T-helper 2 cell treated with Interferon-gamma antibody and Interleukin-4, amounts not matched to agents 100 ng/mL and 5 ng/mL, for 36 hours (primary cell): Measurements from ENCODE around the gene LEKR1. TPM values are rescaled to one million over a fixed set of nuclear protein-coding genes. Genes with fewer than 3 reads are reported as not detected.
"Not testable (repeated sequence)": the region's sequence is repeated elsewhere in the genome, so short reads cannot be mapped to it uniquely, and the experiment has no call there.

ENCODE experiments used
- intact Hi-C: fragments of 100-400 bp; cut with micrococcal nuclease; formaldehyde crosslinking; loops from one replicate; pipeline ENCODE4 v1.15.1; 2023
- total RNA-seq: library from RNA; stranded (reverse); gene quantifications from 2 replicates; pipeline ENCODE4 v1.2.3, GENCODE V29; 2022

Gene LEKR1
- total RNA-seq, 1 donor from 2014 or later = 0.70 TPM

GRCh38 chr3:156803952-156804741 is 22.0 kb upstream of the LEKR1 start:
- intact Hi-C loops = no loop called here

- intact Hi-C loops = no loop called here
Measured at GRCh38 chr3:156806698-156807097, 19.5 kb upstream of the LEKR1 start.

DNA sequence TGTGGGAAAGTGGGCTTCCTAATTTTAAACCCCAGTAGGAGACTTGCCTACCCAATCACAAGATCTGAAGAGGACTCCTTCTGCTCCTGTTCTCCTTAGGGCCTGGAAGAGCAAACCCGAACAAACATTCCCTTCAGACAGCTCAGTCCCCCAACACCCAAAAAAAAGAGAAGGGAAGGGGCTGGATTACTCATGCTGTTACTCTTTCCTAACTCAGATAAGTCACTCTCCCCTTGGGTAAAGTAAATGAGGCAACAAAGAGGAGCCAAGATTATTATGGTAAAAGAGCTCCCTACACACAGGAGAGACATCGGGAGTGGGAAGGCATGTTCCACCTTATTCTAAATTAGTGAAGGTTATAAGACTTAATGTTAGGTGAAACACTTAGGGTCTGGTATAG is 18.1 kb upstream of the LEKR1 start:
- intact Hi-C loops = no loop called here

GRCh38 chr3:156811089-156811862 is 14.9 kb upstream of the LEKR1 start:
- intact Hi-C loops = no loop called here

- intact Hi-C loops = no loop called here
Measured at GRCh38 chr3:156812521-156813335, 13.4 kb upstream of the LEKR1 start.

- intact Hi-C loops = no loop called here
Measured at GRCh38 chr3:156814295-156814694, 11.9 kb upstream of the LEKR1 start.

DNA sequence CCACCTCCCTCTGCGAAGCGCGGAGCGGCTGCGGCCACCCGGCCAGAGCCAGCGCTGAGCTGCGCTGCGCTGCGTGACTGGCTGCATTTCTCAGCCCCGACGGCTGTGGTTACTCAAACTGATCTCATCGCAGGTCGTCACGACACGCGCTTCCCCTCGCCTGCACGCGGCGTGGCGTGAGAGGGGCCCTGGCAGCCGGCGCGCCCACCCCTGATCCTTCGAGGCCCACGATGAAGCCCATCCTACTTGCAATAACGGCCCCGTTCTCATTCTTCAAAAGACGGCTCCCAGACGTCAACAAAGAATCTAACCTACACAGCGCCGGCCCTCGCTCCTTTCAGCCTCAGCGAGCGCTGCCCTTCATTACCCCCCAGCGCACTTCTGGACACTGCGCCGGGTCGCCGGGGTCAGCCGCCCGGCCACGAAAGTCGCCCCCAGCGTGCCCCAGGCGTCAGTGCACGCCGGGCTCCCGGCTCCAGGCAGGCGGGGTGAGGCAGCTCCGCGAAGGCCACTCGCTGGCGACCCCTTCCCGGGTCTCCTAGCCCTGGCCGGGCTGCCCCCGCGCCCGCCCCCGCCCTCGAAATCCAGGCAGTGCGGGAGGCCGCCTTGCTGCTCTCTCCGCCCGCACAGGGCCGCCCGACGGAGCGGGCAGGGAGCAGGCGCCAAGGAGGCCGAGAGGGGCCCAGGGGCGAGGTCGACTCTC is 9.9 kb upstream of the LEKR1 start:
- intact Hi-C loops = loop anchor here (2.0 to 5.0 kb wide), 4 partner anchors 23 to 944 kb away; partner anchors contain the start of gene GMPS

DNA sequence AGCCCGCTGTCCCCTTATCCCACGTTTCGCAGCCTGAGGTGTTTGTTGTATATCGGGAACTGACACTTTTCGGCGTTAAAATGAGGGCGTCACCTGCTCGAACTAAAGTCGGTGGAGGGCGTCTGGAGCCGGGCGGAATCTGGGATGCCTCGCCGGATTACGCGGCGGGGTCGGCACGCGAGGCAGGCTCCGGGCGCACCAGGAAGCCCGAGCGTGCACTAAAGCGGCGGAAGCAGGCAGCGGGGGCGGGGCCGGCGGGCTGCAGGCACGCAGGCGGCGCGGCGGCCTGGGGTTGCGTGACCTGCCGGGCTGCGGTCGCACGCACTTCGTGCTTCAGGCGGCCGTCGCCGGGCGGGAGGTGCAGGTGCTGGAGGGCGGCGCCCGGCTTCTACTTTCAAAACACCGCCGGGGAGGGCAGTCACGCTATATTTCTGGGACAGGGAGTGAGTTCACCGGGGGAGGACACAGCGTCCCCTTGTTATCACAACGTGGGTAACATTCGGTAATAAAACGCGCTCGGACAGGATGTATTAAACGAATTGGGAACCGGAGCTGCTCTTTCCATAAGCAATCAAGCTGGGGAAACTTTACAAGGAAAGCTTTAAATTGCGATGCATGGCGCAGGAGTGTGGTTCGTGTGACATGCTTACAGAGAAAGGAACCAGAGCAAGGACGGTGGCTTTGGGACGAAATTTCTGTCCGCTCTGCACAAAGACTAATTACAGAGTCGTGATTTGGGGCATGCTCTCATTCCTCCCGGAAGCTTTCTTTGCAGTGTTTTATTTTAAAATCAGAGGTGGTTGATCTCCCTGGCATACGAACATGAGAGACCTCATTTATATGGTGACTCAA is 9.1 kb upstream of the LEKR1 start:
- intact Hi-C loops = loop anchor here (1.0 to 5.0 kb wide), 11 partner anchors 9 to 945 kb away; partner anchors contain the start of genes GMPS, LEKR1, SSR3 and TIPARP

DNA sequence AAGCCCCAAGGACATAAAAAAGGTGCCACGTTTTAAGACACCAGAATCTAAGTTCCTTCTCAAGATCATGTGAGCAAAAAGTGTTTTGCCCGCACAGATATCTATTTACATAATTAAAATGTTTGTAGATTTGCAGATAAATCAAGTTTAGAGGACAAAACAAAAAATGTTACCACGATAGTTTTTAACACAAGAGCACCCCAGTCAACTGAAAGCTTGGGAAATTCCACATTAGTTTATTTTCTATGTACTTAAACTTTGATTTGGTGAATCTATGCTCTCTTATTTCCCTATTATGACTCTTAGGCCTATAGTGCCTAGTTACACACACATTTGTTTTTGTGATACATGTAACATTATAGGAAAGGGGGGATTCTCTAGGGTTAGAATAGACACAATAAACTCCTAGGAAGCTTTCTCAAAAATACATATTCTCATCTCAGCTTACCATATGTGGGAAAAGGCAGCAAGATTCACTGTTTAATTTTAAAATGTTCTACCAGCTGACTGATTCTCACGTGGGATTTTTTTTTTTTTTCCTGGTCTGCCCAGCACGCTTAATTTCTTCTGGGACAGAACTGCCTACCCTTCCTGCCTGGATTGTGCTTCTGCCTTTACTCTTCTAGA is 8.4 kb upstream of the LEKR1 start:
- intact Hi-C loops = loop anchor here (1.0 to 5.0 kb wide), 11 partner anchors 9 to 945 kb away; partner anchors contain the start of genes GMPS, LEKR1, SSR3 and TIPARP

DNA sequence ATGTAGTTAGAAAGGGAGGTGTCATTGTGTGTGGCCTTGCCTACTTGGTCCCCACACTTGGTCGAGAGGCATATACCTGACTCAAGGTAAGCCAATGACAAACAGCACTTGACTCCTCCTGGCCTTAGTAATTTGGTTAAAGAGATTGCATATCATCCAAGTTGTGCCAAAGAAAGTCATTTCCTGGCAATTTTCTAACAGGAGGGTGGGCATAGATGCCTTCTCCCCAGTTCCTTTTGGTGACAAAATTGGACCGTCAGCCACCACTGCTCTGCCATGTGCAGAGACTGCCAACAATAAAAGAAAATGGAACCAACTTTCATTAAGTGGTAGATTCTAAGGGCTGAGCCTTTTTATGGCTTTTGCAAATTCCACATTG is 7.9 kb upstream of the LEKR1 start:
- intact Hi-C loops = loop anchor here (5.0 kb wide), 3 partner anchors 56 to 946 kb away; partner anchors contain the start of gene GMPS

DNA sequence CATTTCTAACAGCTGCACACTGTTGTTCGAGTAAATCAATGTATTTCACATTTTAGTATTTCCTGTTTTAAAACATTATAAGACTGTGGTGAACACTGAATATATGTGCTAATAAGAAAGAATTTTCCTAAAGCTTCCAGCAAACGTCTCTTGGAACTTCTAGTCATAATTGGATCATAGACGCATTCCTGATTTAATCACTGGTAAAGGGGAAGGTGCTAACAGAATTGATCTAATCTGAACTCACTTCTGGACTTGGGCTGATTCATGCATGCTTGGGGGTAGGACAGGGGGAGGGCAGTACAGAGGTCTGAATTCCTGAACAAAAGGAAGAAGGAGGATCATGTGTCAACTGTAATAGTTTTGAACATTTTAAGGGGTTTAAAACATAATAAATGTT is 7.3 kb upstream of the LEKR1 start:
- intact Hi-C loops = loop anchor here (5.0 kb wide), 3 partner anchors 57 to 947 kb away; partner anchors contain the start of gene GMPS

GRCh38 chr3:156819842-156820691 is 6.1 kb upstream of the LEKR1 start:
- intact Hi-C loops = loop anchor here (5.0 kb wide), 3 partner anchors 58 to 948 kb away; partner anchors contain the start of gene GMPS

- intact Hi-C loops = no loop called here
Measured at GRCh38 chr3:156820692-156821080, 5.5 kb upstream of the LEKR1 start.

DNA sequence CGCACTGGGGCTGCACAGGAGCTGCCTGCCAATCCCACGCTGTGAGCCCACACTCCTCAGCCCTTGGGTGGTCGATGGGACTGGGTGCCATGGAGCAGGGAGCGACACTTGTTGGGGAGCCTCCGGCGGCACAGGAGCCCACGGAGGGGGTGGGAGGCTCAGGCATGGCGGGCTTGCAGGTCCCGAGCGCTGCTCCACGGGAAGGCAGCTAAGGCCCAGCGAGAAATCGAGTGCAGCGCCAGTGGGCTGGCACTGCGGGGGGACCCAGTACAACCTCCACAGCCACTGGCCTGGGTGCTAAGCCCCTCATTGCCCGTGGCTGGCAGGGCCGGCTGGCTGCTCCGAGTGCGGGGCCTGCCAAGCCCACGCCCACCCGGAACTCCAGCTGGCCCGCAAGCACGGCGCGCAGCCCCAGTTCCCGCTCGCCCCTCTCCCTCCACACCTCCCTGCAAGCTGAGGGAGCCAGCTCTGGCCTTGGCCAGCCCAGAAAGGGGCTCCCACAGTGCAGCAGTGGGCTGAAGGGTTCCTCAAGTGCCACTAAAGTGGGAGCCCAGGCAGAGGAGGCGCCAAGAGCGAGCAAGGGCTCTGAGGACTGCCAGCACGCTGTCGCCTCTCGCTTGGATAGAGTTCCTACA is 3.4 kb upstream of the LEKR1 start:
- intact Hi-C loops = not testable (repeated sequence)

DNA sequence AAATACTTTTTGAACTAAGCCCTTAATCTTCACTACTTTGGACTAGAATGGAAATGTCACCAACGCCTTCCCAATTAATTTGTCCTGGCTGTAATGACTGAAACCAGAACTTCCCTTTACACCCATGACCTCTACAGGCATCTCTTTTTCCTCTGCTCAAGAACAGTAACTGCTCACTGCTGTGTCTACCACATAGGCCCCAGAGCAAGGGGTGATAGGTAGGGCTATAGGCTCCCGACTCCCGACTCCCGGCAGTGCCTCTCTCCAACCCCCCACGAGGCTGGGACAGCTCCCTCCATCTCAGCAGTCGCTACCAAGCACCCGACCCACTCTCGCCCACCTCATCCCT is 384 bp upstream of the LEKR1 start:
- intact Hi-C loops = loop anchor here (1.0 to 2.0 kb wide), 2 partner anchors 8 to 349 kb away; no protein-coding TSS in a partner anchor

DNA sequence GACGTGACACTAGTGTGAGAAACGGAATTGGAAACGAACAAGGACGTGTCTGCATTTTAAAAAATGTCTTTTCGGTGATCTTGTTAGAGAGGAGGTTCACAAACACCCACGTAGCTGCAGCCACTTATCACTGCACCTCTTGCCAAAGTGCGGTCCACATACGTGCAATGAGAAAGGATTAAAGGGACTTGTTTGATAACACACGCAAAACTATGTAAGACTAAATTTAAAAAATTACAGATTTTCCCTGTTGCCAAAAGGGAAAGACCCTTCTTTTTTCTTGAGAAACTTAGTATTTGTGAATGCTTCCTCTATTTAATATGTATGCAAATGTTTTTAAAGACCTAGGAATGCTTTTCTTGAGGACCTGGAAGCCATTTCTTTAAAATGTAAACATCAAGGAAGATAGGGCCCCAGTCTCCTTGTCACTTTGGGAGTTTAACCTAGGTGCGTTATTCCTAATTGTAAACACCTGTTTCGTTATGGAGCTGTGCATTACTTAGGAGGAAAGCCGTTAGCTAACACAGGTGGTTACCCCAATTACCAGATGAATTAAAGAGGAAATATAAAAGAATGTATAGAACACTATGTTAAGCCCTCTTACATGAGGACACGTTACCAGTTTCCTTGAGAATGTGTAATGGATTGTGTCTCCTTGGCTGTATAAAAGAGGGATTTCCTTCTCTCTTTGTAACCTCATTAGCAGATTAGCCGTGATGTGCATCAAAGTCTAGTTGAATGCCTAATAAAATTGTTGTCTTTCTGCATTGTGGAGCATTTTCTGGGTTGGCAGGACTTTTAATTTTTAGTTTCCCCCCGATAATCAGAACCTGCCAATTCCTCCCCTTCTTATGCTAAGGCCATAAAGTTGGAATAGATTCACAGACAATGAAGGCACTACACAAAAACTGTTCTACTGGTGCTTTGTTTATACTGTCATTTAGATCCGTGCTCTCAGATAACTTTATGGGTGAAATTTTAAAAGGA is 1.0 kb downstream of the LEKR1 start:
- intact Hi-C loops = loop anchor here (1.0 kb wide), 1 partner anchor 10 kb away; no protein-coding TSS in a partner anchor

GRCh38 chr3:156831006-156831405 is 4.9 kb downstream of the LEKR1 start:
- intact Hi-C loops = no loop called here
